M059J (cell line): ENCODE measurements around the gene LHPP. TPM values are rescaled to one million over a fixed set of nuclear protein-coding genes. Genes with fewer than 3 reads are reported as not detected.

ENCODE experiments used
- DNase-seq: peaks from one replicate; pipeline ENCODE4 v3.0.0-alpha.2; 2012; ENCODE audit warnings: low read depth
- total RNA-seq: library from RNA; depleted of rRNA; stranded (reverse); fragments of >200 nt; shearing (Covaris generic); gene quantifications from 2 replicates; pipeline ENCODE4 v1.2.3, GENCODE V29; 2014

Gene LHPP
- total RNA-seq, 1 experiment from 2014 or later: 17.3 TPM

DNA sequence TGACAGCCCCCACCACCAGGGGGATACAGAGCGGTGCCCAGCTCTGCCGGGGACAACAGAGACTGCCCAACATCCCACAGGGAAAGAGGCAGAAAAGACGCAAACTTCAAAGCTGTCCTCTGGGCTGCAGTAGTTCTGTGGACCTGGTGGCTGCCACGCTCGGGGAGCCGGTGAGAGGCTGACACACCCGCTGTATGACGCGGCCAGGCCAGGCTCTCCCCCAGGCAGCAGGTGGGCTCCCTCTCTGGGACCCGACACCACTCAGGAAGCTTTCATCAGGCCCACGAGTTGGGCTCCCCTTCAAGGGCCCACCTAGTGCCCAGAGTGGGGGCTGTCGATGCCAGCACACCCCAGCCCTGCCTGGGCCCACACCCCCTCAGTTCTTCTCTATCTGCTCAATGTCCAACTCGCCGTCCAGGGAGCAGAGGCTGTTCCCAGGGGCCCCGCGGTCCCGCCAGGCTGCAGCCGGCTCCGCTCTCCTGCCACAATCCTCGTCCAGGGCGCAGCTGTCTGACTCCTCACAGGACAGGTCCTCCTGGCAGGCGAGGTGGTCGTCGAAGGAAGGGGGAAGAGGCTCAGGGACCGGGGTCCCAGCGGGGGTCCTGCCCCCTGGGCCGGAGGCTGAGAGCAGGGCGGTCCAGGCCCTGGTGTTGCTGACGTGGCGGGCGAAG, 161.4 kb downstream of the LHPP start:
- no peak for DNase-seq

GRCh38 chr10:124624006-124624405, 162.4 kb downstream of the LHPP start:
- DNase-seq: no peak

DNA sequence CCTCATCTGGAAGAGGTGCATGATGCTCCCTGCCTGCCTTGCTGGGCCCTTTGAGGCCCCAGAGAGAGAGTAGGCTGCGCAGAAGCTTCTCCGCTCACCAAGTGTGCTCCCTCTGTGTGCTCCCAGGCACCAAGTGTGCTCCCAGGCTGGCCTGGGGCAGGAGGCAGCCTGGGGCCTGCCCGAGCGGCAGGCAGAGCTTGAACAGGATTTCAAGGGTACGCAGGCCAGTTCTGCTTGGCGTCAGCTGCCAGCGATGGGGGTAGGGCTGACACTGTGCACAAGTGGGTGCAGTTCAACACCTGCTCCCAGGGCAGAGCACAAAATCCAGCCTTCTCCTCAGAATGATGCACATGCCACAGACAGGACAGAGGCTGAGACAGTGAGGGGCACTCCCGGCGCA, 162.8 kb downstream of the LHPP start:
- no peak for DNase-seq

GRCh38 chr10:124624895-124625294, 163.3 kb downstream of the LHPP start:
- DNase-seq: no peak

GRCh38 chr10:124625831-124626238, 164.2 kb downstream of the LHPP start:
- no peak for DNase-seq

GRCh38 chr10:124626759-124627380, 165.2 kb downstream of the LHPP start:
- DNase-seq: no peak

- DNase-seq: no peak
Measured at GRCh38 chr10:124627866-124628675, 166.4 kb downstream of the LHPP start.

DNA sequence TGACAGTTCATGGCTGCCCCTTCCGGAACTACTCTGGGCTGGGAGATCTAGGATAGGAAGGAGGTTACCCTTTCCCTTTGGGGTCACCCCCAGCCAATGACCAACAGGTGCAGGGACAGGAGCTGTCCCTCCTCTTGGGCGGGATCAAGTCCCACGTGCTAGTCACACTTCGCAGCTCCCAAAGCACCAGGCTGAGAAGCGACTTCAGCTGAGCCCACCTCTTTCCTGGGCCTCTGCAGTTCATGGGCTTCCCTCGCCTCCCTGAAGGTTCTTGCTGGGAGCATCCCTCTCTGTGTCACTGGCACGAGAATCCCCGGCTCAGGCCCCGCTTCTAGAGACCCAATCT, 167.0 kb downstream of the LHPP start:
- no peak for DNase-seq

DNA sequence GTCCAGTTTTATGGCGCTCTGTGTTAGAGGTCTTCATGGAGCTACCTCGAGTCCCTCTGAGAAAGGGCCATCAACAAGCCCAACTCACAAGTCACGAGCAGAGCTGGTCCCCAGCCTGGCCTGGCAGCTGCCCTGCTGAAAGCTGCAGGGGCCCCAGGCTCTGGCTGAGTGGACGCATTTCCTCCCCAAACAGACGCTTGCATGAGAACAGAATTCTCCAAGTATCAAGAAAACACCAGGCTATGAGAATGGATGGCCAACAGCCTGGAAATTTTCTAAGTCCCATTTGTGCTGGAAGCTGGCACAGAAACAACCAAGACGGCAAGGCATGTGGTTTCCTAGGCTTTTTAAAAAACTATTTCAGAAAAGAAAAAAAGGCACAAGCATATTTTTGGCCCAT, 167.8 kb downstream of the LHPP start:
- no peak for DNase-seq

GRCh38 chr10:124629842-124630241, 168.2 kb downstream of the LHPP start:
- DNase-seq: no peak

DNA sequence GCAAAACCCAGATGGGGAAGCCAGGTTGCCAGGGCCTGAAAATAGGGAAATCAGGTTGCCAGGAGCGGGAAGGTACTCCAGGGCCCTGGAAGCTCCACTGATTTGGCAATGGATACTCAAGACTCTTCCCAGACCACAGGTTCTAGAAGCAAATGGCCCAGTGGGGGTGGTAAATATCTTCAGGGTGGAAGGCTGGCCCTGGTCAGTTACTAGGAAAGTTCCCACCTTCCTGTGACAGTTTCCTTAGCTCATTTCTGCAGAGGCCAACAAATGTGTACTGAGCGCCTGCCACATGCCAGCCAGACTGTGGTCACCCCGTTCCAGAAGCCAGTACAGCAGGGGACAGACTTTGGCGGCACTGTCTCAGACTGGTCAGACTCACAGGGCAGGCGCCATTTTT, 168.9 kb downstream of the LHPP start:
- no peak for DNase-seq

GRCh38 chr10:124632064-124632531, 170.5 kb downstream of the LHPP start:
- DNase-seq: no peak

DNA sequence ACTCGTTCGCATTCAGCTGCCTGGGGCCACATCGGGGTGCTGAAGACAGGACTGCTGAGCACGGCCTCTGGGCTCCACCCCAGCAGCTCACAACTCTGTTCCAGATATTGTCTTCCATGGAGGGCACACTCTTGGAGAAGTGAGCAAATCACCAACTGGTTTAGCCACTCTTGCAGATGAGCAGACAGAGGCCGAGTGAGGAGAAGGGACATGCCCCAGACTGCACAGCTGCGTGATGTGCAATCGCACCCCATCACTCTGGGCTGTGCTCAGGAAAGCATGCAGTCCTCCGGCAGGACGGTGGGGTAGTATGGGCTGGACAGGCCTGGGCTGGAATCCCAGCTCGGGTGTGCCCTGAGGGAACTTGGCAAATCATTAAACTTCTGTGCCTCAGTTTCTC, 170.9 kb downstream of the LHPP start:
- DNase-seq: no peak

GRCh38 chr10:124636271-124636995, 174.8 kb downstream of the LHPP start:
- DNase-seq: no peak

- no peak for DNase-seq
Measured at GRCh38 chr10:124637091-124637700, 175.6 kb downstream of the LHPP start.

DNA sequence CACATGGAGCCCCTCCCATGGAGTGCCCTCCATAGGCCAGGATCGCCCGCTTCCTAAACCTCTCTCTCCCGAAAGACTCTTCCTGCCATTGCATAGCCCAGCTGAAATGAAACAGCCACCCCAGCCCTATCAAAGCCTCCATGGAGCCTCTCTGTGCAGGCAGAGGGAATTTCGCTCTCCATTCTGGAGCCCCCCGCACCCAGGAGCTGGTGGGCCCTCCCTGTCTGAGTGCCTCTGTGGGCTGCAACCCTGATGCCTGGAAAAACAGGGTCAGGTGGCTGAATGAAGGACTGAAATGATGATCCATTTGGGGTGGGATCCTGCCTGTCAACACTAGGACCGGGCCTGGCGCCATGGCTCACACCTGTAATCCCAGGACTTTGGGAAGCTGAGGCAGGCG, 176.1 kb downstream of the LHPP start:
- DNase-seq: no peak

DNA sequence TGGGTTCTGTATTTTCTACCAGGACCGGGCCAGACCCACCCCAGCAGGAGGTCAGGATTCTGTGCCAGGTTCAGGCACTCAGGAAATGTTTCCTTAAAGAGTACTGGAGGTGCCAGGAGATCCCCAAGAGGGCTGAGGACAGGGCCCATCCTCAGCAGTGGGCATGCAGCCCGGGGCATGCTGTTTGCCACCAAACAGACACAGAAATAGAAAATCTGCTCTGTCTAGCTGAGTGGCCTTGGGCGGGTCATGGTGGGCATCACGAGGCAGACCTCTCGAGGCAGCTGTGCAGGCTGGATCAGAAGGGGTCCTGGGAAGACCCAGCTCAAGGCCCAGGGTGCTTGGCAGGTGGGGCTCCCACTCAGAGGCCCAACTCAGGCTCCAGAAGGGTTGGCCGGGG, 177.6 kb downstream of the LHPP start:
- DNase-seq: no peak

- DNase-seq: no peak
Measured at GRCh38 chr10:124639646-124640045, 178.0 kb downstream of the LHPP start.

GRCh38 chr10:124640056-124640455, 178.4 kb downstream of the LHPP start:
- DNase-seq: no peak

GRCh38 chr10:124640538-124641231, 179.1 kb downstream of the LHPP start:
- no peak for DNase-seq
